ENCODE data around the gene ZBTB11.
A peak's percentile ranks its signal among the peaks of the same experiment; 100 is the strongest.
"Not testable (repeated sequence)": the region's sequence is repeated elsewhere in the genome, so short reads cannot be mapped to it uniquely, and the experiment has no call there.

The ZBTB11 gene, protein sequence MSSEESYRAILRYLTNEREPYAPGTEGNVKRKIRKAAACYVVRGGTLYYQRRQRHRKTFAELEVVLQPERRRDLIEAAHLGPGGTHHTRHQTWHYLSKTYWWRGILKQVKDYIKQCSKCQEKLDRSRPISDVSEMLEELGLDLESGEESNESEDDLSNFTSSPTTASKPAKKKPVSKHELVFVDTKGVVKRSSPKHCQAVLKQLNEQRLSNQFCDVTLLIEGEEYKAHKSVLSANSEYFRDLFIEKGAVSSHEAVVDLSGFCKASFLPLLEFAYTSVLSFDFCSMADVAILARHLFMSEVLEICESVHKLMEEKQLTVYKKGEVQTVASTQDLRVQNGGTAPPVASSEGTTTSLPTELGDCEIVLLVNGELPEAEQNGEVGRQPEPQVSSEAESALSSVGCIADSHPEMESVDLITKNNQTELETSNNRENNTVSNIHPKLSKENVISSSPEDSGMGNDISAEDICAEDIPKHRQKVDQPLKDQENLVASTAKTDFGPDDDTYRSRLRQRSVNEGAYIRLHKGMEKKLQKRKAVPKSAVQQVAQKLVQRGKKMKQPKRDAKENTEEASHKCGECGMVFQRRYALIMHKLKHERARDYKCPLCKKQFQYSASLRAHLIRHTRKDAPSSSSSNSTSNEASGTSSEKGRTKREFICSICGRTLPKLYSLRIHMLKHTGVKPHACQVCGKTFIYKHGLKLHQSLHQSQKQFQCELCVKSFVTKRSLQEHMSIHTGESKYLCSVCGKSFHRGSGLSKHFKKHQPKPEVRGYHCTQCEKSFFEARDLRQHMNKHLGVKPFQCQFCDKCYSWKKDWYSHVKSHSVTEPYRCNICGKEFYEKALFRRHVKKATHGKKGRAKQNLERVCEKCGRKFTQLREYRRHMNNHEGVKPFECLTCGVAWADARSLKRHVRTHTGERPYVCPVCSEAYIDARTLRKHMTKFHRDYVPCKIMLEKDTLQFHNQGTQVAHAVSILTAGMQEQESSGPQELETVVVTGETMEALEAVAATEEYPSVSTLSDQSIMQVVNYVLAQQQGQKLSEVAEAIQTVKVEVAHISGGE

DNA sequence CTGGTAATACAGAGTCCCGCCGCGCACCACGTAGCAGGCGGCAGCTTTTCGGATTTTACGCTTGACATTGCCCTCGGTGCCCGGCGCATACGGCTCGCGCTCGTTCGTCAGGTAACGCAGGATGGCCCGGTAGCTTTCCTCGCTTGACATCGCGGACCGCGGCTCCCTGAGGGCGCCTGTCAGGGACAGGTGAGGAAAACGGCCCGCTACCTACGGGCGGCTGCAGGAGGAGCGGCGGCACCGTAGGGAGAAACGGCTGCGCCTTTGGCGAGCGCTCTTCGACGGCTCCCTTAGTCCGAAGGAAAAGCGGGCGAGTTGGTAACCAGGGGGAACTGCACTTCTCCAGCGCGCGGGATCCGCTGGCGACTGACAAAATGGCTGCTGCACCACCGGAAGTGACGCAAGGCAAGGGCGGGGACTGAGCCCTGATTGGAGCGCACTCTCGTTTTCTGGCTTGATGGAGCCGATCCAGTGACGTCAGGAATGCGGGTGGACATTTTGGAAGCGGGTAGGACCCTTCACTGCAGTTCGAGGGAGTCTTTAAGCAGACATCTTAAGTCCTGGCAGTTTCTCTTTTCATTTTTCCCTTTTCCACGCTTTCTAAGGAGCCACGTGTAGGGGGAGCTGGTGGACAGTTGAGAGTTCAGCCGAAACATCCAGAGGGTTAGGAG is at the start of gene ZBTB11:
TSS of gene ZBTB11 (minus strand) at position 368 of the 671 bp plus-strand sequence. CDS start at position 150, 218 bp downstream.
- DNase-seq (ENCODE audit: low read depth in 2 of 2) = peak; percentile 99 to 100

DNA sequence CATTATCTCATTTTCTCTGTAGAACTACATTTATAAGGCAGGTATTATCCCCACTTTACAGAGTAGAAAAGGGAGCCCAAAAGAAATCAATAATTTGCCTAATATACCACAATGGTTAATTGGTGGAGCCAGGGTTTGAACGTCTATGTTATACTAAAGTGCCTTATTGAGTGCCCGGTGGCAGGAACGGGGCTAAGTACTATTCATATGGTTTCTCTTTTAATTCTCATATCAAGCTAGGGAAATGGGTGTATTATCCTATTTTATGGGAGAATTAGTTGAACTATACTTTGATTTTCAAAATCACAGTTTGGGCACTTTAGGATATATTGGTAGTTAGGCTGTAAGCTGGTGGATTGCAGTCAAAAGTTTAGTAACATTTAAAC is 49.0 kb upstream of the ZBTB11 start:
- DNase-seq (ENCODE audit: low read depth in 2 of 2) = no peak

DNA sequence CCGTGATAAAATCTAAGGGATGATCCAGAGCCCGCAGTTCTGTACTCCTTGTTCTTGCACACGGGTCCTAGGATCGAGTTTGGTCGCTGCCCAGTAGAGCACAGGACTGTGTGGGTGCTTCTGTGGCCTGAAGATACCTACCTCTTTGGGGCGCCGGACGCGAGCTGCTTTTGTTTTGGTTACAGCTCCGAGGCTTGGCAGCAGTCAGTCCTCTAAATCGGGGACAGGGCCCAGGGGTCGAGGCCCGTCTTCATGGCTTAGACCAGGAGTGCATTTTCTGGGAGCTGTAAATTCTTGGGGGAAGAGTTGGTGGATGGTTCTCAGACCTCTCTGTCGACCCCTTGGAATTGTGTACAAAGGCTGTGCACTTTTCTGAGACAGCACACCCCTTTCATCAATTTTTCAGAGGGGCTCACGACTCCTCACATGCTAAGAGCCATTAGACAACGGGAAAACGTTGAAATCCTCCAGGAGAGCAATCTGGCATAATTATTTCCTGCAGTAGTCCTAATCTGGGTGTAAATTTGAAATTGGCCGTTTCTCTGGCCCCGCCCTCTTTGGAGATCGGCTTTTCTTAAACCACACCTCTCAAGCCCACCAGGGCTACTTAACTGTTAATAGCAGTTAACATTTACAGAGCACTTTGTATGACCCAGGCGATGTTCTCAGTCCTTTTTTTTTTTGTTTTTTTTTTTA is 48.4 kb upstream of the ZBTB11 start:
- peak in 1 of 2 donors; percentile 6 for DNase-seq (ENCODE audit: low read depth in 2 of 2)

DNA sequence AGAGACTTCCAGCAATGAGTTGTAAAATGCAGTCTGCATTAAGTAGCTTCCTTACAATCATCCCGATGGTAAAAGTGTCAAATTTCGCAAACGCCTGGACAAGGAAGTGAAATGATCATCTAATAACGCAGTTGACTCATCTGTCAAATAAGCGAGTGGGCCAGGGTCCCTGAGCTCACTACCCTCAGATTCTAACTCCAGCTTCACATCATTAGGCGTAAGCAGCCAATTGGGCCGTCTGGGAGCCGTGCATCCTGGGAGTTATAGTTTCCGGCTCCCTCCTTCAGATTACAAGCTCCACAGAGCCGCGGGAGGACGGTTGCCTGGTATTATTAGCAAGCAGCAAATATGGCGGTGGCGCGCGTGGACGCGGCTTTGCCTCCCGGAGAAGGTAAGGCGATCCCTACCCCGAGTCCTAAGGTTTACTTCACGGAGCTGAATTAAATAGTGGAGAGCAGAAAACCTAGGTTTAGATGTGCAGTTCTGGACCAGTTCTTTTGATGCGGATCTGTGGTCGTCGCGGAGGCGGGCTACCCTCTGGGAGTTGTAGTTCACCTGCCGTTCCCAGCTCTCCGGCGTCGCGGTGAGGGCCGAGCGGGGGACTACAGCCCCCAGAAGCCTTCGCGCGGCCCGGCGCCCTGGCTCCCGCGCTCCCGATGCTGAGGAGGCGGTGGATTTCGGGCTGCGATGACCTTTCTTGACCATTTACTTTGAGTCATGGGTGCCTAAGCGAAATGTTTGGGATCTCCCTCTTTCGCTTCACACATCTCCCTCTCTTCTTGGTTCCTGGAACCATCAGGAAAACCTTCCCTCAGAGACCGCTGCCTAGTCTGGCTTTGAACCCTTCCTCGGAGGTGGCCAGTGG is 47.6 kb upstream of the ZBTB11 start, which contains the start of gene CEP97:
TSS of gene CEP97 (plus strand) at position 286 of the 865 bp plus-strand sequence. CDS start at position 349, 63 bp downstream.
- peak; percentile 78 to 82 for DNase-seq (ENCODE audit: low read depth in 2 of 2)

DNA sequence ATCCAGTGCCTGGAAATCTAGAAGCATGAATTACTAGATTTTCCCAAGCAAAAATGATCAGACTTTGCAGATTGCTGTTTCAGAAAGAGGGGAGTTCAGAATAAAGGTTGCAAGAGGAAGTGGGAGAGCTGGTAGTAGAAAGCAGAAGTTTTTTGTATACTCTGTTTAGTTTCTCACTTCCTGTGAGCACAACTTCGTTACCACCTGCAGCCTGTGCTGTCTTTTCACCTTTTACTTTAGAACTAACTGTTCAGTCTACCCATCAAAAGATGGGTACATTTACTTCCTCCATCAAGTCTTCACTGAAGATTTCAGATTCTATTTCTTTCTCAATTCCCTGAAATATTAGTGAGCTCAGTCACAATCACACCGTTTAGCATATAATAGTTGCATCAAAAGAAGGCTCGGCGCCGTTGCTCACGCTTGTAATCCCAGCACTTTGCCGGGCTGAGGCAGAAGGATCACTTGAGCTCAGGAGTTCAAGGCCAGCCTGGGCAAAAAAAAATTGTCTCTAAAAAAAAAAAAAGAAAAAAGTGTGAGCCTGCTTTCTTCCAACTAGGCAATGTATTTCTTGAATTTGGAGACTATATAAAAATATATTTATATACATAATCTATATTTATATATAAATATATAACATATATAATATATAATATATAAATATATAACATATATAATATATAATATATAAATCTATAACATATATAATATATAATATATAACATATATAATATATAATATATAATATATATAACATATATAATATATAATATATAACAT is 45.7 kb upstream of the ZBTB11 start:
- no peak for DNase-seq (ENCODE audit: low read depth in 2 of 2)

DNA sequence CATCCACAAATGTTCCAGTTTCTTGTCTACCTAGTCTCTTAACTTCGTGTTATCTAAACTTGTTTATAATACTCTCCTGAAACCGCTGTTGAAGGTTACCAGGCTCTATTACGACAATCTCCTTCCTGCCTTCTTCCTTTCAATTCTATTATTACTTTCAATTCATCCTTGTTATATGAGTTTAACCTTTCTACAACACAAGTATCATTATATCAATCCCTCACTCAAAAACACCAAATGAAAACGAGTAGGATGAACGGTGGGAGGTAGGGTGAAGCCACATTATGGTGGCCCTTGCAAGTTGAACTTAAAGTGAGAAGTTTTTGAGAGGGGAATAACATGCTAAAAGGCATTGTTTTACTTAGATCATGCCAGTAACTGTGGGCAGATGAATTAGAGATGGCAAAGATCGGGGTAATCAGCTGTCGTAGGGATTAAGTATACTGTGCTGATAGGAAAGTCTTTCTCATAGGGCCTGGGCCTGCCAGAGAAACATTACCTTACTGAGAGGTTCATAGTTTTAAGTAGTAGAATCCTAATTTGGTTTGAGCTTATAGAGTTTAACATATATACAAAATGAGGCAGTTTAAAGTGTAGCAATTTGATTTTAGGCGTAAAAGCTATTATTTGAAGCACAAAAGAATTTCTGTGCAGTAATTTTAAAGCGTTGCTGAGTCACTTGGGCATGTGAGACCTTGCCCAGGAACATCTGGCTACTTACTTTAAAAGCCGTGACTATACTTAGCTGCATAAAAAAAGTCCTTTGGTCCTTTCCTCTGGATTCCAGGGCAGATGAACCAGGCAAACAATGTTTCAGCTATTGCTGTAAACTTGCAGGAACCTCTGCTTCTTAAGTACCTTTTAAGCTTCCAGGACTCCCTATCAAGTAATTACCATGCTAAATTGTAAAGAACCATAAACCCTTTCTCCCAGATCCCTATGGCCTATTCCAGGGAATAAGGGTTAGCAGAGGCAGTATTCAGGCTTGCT is 44.2 kb upstream of the ZBTB11 start:
- DNase-seq (ENCODE audit: low read depth in 2 of 2) = peak in 1 of 2 donors; percentile 7

DNA sequence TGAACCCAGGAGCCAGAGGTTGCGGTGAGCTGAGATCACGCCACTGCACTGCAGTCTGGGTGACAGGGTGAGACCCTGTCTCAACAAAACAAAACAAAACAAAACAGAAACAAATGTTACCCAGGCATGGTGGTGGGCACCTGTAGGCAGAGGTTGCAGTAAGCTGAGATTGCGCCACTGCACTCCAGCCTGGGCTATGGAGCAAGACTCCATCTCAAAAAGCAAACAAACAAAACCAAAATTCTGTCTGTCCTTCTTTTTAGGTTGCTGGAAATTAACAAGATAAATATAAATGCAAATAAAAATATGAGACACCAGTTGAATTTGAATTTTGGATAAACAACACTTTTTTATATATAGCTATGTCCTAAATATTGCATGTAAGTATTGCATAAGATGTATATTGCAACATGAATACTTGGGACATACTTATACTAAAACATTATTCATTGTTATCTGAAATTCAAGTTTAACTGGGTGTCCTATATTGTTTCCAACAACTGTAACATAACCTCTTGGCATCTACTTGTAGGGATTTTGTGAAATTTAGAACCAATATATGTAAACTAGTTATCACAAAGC is 42.8 kb upstream of the ZBTB11 start:
- DNase-seq (ENCODE audit: low read depth in 2 of 2) = no peak

DNA sequence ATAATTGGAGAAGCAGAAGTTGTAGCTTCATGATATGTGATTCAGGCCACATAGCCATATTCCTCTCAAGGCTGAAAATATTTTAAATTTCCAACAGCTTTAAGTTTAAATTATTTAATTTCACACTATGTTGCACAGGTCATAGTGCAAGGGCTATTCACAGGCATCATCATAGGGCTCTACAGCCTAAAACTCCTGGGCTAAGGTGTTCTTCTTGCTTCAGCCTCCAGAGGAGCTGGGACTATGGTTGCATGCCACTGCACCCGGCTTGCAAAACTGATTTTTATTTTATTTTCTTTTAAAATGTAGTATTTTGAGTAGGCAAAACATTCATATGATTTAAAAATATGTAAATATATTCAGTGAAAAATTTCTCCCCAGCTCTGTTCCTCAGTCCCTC is 41.5 kb upstream of the ZBTB11 start:
- DNase-seq (ENCODE audit: low read depth in 2 of 2) = no peak

DNA sequence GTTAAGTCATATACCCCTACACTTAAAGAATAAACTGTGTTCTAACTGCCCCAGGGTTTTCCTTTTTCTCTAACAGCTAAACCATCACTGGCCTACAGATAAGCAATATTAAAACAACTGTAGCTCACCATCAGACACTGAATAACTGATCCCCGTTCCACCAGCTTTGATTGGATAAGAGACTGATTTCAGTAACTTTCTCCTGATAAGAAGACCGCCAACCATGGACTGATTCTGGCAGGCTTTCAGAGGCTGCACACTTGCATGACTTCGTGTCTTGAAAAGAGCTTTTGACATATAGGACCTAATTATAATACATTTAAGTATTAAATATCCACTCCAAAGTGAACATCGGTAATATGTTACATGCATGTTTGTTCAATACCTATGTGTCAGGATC is 32.2 kb upstream of the ZBTB11 start:
- no peak for DNase-seq (ENCODE audit: low read depth in 2 of 2)

DNA sequence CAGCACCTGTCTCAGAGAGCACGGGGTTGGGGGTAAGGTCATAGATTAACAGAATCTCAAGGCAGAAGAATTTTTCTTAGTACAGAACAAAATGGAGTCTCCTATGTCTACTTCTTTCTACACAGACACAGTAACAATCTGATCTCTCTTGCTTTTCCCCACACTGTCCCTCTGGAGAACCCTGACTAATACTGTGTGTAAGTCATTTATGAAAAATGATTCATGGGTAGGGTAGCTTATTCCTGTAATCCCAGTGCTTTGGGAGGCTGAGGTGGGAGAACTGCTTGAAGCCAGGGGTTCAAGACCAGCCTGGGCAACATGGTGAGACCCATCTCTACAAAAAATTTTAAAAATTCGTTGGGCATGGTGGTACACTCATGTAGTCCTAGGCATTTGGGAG is 27.7 kb upstream of the ZBTB11 start:
- not testable (repeated sequence) for DNase-seq (ENCODE audit: low read depth in 2 of 2)

DNA sequence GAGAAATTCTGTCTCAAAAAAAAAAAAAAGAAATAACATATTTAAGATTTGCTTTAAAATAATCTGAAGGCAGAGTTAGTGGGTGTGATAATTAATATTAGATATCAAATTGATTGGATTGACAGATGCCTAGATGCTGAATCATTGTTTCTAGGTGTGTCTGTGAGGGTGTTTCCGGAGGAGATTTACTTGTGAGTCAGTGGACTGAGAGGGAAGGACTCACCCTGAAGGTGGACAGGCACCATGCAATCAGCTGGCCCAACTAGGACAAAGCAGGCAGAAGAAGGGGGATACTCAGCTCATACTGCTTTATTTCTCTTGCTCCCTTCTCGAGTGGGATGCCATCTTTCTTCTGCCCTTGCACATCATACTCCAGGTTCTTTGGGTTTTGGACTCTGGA is 26.2 kb upstream of the ZBTB11 start:
- no peak for DNase-seq (ENCODE audit: low read depth in 2 of 2)

DNA sequence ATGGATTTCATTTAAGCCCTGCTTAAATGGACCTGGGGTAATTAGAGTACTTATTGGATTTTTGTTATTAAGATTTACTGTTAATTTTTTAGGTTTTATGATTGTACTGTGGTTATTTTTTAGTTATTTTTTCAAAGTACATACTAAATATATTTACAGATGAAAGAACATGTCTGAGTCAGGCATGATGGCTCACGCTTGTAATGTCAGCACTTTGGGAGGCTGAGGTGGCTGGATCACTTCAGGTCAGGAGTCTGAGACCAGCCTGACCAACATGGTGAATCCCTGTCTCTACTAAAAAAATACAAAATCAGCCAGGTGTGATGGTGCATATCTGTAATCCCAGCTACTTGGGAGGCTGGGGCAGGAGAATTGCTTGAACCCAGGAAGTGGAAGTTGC is 25.8 kb upstream of the ZBTB11 start:
- DNase-seq (ENCODE audit: low read depth in 2 of 2) = no peak

DNA sequence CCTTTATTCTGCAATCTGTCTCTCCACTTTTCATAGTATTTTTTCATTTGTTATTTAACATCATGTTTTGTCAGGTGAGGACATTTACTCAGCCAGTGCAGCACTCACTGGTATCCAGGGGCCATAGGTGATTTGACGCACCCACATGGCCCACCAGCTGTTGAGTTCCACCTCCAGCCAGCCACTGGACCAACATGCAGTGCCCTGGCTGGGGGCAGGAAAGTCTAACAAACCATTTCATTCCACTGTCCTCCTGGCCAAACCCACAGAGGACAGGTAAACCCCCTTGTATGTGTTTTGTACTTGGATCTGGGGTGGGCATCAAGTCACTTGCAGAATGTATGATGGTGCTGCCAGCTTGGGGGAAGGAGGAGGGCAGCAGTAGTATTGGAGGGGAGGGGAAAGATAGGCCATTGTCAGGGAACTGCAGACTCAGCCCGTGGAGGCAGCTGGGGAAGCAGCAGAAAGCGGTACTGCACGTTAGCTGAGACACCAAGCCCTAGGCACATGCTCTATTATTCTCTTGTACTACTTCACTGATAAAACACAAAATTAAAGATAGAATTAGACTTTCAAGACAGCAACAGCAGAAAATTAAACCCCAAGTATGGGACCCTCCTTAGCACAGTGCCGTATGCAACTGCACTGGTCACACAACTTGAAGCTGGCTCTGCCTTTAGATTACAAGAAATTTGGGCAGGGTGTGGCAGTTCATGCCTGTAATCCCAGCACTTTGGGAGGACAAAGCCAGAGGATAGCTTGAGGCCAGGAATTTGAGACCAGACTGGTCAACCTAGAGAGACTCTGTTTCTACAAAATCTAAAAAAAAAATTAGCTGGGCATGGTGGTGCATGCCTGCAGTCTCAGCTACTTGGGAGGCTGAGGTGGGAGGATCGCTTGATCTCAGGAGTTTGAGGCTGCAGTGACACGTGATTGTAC is 25.0 kb upstream of the ZBTB11 start:
- DNase-seq (ENCODE audit: low read depth in 2 of 2) = no peak

DNA sequence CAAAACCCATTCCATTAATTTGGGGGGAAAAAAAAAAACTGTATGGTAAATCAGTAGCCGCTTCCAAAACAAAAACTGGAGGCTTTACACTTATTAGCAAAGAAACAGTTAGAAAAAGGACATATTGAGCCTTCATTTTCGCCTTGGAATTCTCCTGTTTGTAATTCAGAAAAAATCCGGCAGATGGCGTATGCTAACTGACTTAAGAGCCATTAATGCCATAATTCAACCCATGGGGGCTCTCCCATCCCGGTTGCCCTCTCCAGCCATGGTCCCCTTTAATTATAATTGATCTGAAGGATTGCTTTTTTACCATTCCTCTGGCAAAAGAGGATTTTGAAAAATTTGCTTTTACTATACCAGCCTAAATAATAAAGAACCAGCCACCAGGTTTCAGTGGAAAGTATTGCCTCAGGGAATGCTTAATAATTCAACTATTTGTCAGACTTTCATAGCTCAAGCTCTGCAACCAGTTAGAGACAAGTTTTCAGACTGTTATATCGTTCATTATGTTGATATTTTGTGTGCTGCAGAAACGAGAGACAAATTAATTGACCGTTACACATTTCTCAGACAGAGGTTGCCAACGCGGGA is 18.9 kb upstream of the ZBTB11 start:
- DNase-seq (ENCODE audit: low read depth in 2 of 2) = peak in 1 of 2 donors; percentile 49

DNA sequence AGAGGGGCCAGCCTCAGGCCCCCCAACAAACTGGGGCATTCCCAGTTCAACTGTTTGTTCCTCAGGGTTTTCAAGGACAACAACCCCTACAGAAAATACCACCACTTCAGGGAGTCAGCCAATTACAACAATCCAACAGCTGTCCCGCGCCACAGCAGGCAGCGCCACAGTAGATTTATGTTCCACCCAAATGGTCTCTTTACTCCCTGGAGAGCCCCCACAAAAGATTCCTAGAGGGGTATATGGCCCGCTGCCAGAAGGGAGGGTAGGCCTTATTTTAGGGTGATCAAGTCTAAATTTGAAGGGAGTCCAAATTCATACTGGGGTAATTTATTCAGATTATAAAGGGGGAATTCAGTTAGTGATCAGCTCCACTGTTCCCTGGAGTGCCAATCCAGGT is 17.9 kb upstream of the ZBTB11 start:
- not testable (repeated sequence) for DNase-seq (ENCODE audit: low read depth in 2 of 2)

DNA sequence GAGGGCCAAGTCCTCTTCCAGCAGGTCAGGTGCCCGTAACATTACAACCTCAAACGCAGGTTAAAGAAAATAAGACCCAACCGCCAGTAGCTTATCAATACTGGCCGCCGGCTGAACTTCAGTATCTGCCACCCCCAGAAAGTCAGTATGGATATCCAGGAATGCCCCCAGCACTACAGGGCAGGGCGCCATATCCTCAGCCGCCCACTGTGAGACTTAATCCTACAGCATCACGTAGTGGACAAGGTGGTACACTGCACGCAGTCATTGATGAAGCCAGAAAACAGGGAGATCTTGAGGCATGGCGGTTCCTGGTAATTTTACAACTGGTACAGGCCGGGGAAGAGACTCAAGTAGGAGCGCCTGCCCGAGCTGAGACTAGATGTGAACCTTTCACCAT is 16.6 kb upstream of the ZBTB11 start:
- not testable (repeated sequence) for DNase-seq (ENCODE audit: low read depth in 2 of 2)
